IPS-NIHi11 (cell line): Measurements from ENCODE around the gene PLD5.
A peak's percentile ranks its signal among the peaks of the same experiment; 100 is the strongest.
"Not testable (repeated sequence)": the region's sequence is repeated elsewhere in the genome, so short reads cannot be mapped to it uniquely, and the experiment has no call there.

Experiments
- DNase-seq: peaks from one replicate; pipeline ENCODE4 v3.0.0; 2012; ENCODE audit warnings: mixed read lengths, low spot score

Gene PLD5

DNA sequence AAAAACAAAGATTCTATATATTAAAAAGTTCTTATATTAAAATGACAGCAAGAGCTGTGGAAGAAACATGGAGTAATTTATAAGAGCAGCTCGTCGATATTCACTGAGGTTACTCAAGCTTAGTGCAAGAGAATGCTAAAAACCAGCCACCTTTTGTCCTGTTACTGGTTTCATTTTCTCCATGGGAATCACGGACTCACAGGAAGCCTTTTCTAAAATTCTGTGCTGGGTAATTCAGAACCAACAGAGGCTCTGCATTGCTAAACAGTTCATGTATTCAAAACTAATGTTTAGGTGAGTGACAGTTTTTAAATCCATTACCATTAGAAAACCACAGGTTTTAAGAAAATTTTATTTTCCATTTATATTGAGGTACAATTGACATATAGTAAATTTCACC is 377.8 kb downstream of the PLD5 start:
- no peak for DNase-seq

DNA sequence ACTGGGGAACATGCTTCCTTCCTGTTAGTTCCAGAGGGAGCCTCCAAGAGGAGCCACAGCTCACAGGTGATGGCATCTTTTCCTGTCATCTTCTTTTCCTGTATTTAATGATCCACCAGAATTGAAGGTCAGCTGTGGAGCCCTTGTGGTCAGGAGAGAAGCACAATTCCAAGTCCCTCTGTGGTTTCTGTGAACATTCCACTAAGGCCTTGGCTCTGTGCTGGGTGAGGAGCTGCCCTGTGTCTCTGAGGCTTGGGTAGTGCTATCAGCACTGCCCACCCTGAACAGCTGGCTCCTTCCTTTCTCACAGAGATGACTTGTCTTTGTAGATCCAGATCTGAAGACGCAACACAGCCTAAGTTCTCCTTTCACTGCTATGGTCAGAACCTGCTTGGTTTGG is 383.7 kb downstream of the PLD5 start:
- DNase-seq: no peak

- no peak for DNase-seq
Measured at GRCh38 chr1:242139986-242140385, 384.5 kb downstream of the PLD5 start.

- no peak for DNase-seq
Measured at GRCh38 chr1:242139442-242139841, 385.1 kb downstream of the PLD5 start.

GRCh38 chr1:242133796-242134195 is 390.7 kb downstream of the PLD5 start:
- DNase-seq: no peak

DNA sequence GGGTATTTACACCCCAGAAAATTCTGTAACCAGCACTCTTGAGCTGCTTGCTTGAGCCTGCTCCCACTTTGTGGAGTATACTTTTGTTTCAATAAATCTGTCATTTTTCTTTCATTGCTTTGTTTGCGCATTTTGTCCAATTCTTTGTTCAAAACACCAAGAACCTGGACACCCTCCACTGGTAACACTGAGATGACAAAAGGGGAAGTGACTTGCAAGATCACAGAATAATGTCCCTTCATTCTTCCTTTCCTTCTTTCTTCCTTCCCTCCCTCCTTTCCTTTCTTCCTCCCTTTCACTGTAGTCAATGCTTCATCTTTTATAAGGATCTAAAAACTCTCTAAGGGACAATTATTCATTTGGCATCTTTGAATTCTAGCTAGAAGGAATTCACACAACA is 391.1 kb downstream of the PLD5 start:
- DNase-seq: no peak

- DNase-seq: no peak
Measured at GRCh38 chr1:242132121-242132817, 392.2 kb downstream of the PLD5 start.

- peak; percentile 35 for DNase-seq
Measured at GRCh38 chr1:242128951-242129502, 395.5 kb downstream of the PLD5 start.

- DNase-seq: no peak
Measured at GRCh38 chr1:242120432-242120831, 404.1 kb downstream of the PLD5 start.

- DNase-seq: no peak
Measured at GRCh38 chr1:242100921-242101320, 423.6 kb downstream of the PLD5 start.

- DNase-seq: not testable (repeated sequence)
Measured at GRCh38 chr1:242097283-242097682, 427.2 kb downstream of the PLD5 start.

DNA sequence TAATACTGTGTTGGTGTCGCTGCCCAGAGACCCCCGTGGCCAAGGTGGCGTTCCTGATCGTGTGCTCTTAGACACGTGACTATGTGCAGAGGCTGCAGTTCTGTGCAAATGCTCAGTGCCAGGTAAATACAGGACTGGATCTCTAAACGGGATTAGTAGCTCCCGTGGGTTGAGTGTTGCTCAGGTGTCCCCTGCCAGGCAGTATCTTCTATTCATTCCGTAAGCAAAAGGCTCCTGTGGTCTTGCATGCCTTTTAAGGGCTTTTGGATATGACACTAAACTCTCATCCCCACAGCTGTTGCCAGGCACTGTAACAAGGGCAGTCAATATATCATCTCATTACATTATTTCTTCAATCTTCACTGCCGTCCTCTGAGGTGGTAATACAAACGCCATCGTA is 431.4 kb downstream of the PLD5 start:
- no peak for DNase-seq

DNA sequence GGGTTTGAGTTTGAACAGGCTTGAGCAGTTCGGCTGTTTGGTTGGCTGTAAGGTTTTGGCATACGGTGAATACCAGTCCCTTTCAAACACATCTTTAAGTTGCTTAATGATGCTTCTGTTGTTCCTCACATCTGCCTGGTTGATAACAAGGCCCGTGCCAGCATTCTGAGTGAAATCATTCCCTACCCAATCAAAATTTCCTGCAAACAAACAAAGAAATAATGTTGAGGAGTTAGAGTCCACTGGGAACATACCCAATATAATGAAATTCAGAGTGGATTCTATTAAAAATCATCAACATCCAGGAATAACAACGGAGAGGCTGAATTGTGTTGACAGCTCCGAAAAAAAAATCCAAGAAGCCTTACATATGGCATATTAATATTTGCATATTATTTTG is 434.6 kb downstream of the PLD5 start:
- DNase-seq: no peak

DNA sequence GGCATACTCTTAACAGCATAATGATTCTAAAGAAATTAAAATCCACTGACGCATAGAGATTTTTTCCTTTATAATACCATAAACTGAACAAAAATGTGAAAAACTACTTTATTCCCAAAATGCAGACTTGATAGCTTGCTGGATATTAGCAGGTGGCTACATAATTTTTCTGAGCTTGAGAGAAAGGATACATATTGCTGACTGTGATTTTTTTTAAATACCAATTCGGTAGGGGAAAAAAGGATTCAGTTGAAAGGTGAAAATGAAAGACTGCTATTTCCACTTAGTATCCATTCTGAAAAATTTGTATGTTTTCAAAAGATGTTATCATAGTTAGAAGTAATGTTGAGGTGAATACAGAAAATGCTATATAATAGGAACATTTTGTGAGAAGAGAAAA is 435.6 kb downstream of the PLD5 start:
- no peak for DNase-seq

DNA sequence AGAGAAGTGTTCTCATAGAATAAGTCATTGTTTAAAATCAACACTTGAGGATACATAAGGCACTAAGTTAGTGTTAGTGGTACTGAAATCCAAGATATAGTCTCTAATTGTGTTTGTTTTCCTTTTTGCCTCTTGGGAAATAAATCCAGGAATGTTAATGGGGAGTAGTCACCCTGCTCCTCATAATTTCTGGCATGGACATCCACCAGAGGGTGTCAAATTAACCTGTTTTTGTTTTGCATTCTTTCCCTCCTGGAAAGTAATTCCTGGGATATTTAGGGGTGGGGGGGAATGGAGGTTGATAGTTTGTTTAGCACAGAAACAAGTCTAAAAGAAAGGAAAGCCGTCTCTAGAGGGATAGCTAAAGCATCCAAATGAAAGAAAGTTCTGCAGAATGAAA is 437.8 kb downstream of the PLD5 start:
- DNase-seq: no peak

- DNase-seq: peak; percentile 15
Measured at GRCh38 chr1:242086093-242086492, 438.4 kb downstream of the PLD5 start.

GRCh38 chr1:242083742-242084141 is 440.8 kb downstream of the PLD5 start:
- DNase-seq: no peak

DNA sequence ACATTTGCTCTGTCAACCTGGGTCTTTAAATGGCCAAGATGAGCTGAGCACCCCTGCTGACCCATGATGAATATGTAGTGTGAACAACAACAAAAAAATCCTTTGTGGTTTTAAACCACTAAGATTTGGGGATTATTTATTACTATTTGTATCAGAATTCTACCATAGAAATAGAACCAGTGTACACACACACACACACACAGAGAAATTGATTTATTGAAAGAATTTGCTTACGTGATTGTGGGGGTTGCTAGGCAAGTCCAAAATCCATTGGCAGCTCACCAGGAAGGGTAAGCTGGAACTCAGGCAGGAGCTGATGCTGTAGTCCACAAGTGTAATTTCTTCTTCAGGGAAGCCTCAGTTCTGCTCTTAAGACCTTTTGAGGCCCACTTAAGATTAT is 443.1 kb downstream of the PLD5 start:
- no peak for DNase-seq

GRCh38 chr1:242065813-242066212 is 458.7 kb downstream of the PLD5 start:
- DNase-seq: no peak

- DNase-seq: no peak
Measured at GRCh38 chr1:242062271-242062670, 462.2 kb downstream of the PLD5 start.

DNA sequence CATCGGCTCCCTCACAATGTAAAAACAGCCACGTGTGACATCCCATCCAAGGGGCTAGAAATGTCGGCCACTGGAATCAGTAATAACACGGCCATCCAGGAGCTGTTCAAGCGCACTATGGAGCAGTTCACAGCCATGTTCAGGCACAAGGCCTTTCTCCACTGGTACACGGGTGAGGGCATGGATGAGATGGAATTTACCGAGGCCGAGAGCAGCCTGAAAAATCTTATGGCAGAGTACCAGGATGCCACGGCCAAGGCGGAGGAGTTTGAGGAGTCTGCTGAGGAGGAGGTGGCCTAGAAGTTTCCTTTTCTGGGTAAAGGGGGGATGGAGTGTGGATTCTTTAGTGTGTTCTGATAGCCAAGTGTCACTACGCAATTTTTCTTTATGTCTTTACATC is 464.5 kb downstream of the PLD5 start:
- no peak for DNase-seq

DNA sequence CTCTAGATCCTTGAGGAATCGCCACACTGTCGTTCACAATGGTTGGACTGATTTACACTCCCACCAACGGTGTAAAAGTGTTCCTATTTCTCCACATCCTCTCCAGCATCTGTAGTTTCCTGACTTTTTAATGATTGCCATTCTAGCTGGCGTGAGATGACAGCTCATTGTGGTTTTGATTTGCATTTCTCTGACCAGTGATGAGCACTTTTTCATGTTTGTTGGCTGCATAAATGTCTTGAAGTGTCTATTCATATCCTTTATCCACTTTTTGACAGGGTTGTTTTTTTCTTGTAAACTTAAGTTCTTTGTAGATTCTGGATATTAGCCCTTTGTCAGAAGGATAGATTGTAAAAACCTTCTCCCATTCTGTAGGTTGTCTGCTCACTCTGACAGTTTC is 465.9 kb downstream of the PLD5 start:
- not testable (repeated sequence) for DNase-seq

DNA sequence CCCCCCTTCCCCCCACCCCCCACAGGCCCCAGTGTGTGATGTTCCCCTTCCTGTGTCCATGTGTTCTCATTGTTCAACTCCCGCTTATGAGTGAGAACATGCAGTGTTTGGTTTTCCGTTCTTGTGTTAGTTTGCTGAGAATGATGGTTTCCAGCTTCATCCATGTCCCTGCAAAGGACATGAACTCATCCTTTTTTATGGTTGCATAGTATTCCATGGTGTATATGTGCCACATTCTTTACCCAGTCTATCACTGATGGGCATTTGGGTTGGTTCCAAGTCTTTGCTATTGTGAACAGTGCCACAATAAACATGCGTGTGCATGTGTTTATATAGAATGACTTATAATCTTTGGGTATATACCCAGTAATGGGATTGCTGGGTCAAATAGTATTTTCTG is 466.3 kb downstream of the PLD5 start:
- DNase-seq: not testable (repeated sequence)

DNA sequence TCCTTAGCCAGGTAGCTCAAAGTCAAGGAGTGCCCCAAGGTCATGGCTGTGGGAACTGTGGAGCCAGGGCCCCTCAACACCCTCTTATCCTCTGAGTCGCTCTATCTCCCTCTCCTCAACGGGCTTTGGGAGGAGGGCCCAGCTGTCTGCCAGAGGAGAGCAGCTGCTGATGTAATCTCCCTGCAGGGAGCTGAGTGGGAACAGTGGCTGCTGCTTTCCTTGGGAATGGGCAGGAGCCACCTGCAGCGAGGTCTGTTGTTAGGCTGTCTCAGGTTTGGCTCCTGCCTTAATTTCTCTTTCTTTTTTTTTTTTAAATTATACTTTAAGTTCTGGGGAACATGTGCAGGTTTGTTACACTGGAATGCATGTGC is 466.8 kb downstream of the PLD5 start:
- DNase-seq: peak; percentile 26
